HepG2 (cell line): ENCODE data around the gene OCLN. TPM values are rescaled to one million over a fixed set of nuclear protein-coding genes. Genes with fewer than 3 reads are reported as not detected.

ENCODE experiments used
- ESRRA ChIP-seq: sonication (generic); formaldehyde crosslinking; IDR thresholded peaks from 2 replicates; pipeline ENCODE4 v1.5.1; 2020; ENCODE audit warnings: mild to moderate bottlenecking, low read depth, missing genetic modification reagents
- IRX3 ChIP-seq: sonication (generic); formaldehyde crosslinking; IDR thresholded peaks from 2 replicates; pipeline ENCODE4 v1.8.1; 2023; ENCODE audit warnings: mild to moderate bottlenecking, low read depth, missing genetic modification reagents, borderline replicate concordance
- KLF16 ChIP-seq, 2 experiments: sonication (generic) in 1 of 2; formaldehyde crosslinking in 1 of 2; IDR thresholded peaks; 2 replicates each; pipeline versions ENCODE4 v1.6.1 to v1.8.0; 2016 to 2023; ENCODE audit warnings: missing genetic modification reagents in 2 of 2, missing compliant biosample characterization in 1 of 2
- NFKBIZ ChIP-seq: IDR thresholded peaks from 2 replicates; pipeline ENCODE4 v1.6.1; 2018; ENCODE audit warnings: missing genetic modification reagents, missing compliant biosample characterization
- RFX3 ChIP-seq: IDR thresholded peaks from 2 replicates; pipeline ENCODE4 v1.6.1; 2016; ENCODE audit warnings: missing biosample characterization, missing genetic modification reagents
- SNAI1 ChIP-seq: sonication (generic); formaldehyde crosslinking; IDR thresholded peaks from 2 replicates; pipeline ENCODE4 v1.5.0; 2020; ENCODE audit warnings: mild to moderate bottlenecking, missing genetic modification reagents, borderline replicate concordance
- TOPORS ChIP-seq: sonication (generic); formaldehyde crosslinking; IDR thresholded peaks from 2 replicates; pipeline ENCODE4 v1.8.0; 2023; ENCODE audit warnings: mild to moderate bottlenecking, missing genetic modification reagents
- ZMYM3 ChIP-seq: sonication (generic); formaldehyde crosslinking; IDR thresholded peaks from 2 replicates; pipeline ENCODE4 v1.5.1; 2020; ENCODE audit warnings: mild to moderate bottlenecking, missing genetic modification reagents
- ZNF30 ChIP-seq: sonication (generic); formaldehyde crosslinking; IDR thresholded peaks from 2 replicates; pipeline ENCODE4 v1.5.0; 2020; ENCODE audit warnings: mild to moderate bottlenecking, missing genetic modification reagents
- ZNF619 ChIP-seq: sonication (generic); formaldehyde crosslinking; IDR thresholded peaks from 2 replicates; pipeline ENCODE4 v1.4.0; 2020; ENCODE audit warnings: mild to moderate bottlenecking, missing genetic modification reagents
- ZSCAN21 ChIP-seq: sonication (generic); formaldehyde crosslinking; IDR thresholded peaks from 2 replicates; pipeline ENCODE4 v1.8.0; 2022; ENCODE audit warnings: mild to moderate bottlenecking, missing genetic modification reagents, moderate library complexity, borderline replicate concordance
- ZSCAN22 ChIP-seq: sonication (generic); formaldehyde crosslinking; IDR thresholded peaks from 2 replicates; pipeline ENCODE4 v1.4.0; 2020; ENCODE audit warnings: mild to moderate bottlenecking, missing genetic modification reagents
- ZSCAN29 ChIP-seq: sonication (generic); formaldehyde crosslinking; conservative IDR thresholded peaks from 2 replicates; pipeline ENCODE4 v1.4.0; 2020; ENCODE audit warnings: mild to moderate bottlenecking, missing genetic modification reagents
- polyA plus RNA-seq, 8 experiments: library from polyadenylated mRNA; depleted of rRNA in 3 of 8; stranded (reverse) in 7 of 8; unstranded in 1 of 8; fragments of >200 nt; fragmentation: Illumina TruSeq in 4 of 8; extraction: Trizol in 4 of 8; gene quantifications; 2 replicates each; pipeline versions ENCODE4 v1.2.1 to v1.2.3, GENCODE V29; 2011 to 2016; ENCODE audit warnings: low read depth in 4 of 8, missing spikeins in 1 of 8, mixed read lengths in 1 of 8; ENCODE audit not compliant: insufficient read depth in 1 of 8
- total RNA-seq, 5 experiments: library from RNA; depleted of rRNA; stranded (reverse); fragments of >200 nt; fragmentation: Illumina TruSeq; extraction: Trizol; gene quantifications; 2 replicates each; pipeline ENCODE4 v1.2.3, GENCODE V29; 2016; ENCODE audit warnings: low read depth in 1 of 5
- TF ChIP-seq, protein P1 (sequence below): sonication (generic); formaldehyde crosslinking; IDR thresholded peaks from 2 replicates; pipeline ENCODE4 v1.5.1; 2020; ENCODE audit warnings: mild to moderate bottlenecking, missing genetic modification reagents, borderline replicate concordance
- TF ChIP-seq, protein P2 (sequence below): sonication (generic); formaldehyde crosslinking; IDR thresholded peaks from 2 replicates; pipeline ENCODE4 v1.5.0; 2020; ENCODE audit warnings: mild to moderate bottlenecking, missing genetic modification reagents, moderate library complexity
- TF ChIP-seq, protein P3 (sequence below): IDR thresholded peaks from 2 replicates; pipeline ENCODE4 v1.6.1; 2012; ENCODE audit warnings: inconsistent platforms
- TF ChIP-seq, protein P4 (sequence below): sonication (generic); formaldehyde crosslinking; IDR thresholded peaks from 2 replicates; pipeline ENCODE4 v1.4.0; 2020; ENCODE audit warnings: missing genetic modification reagents, mild to moderate bottlenecking, borderline replicate concordance
- TF ChIP-seq, protein P5 (sequence below): sonication (generic); formaldehyde crosslinking; IDR thresholded peaks from 2 replicates; pipeline ENCODE4 v1.4.0; 2020; ENCODE audit warnings: missing genetic modification reagents, mild to moderate bottlenecking, borderline replicate concordance

OCLN gene
- total and polyA plus RNA-seq, 2 of the 13 experiments (the other 11 are each of a cell fraction or from before 2014, with no cell fraction given): 24.1 to 34.8 TPM

DNA sequence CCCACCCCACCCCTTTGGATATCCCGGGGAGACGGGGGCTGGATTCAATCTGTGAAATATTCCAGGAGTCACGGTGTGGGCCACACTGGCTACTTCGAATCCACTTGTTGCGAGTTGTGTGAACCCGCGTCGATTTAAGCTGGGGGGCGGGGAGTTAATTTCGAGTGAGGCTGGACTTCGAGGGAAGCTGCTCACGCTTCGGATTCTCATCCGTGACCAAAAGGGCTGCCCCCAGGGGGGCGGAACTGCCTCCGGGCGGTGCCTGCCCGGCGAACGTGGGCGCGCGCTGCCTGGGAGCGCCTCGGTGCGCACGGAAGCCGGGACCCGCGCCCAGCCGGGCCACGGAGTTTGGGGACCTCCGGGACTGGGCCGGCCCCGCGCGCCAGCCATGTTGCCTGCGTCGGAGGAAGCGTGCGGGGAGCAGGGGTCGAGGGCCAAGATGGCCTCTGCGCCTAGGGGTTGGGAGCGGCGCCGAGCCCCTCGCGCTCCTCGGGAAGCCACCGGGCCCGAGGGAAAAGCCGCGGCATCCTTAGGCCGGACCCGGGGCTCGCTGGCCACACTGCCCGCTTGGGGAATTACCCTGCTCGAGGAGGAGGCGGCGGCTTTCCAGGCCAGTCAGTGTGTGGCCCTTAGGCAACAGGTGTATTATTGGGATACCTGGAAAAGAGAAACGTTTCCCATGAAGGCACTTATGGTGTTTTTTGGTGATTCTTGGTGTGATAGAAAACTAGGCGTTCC lies 975 bp downstream of the OCLN start (continued):
- TF ChIP-seq, protein P1, sequence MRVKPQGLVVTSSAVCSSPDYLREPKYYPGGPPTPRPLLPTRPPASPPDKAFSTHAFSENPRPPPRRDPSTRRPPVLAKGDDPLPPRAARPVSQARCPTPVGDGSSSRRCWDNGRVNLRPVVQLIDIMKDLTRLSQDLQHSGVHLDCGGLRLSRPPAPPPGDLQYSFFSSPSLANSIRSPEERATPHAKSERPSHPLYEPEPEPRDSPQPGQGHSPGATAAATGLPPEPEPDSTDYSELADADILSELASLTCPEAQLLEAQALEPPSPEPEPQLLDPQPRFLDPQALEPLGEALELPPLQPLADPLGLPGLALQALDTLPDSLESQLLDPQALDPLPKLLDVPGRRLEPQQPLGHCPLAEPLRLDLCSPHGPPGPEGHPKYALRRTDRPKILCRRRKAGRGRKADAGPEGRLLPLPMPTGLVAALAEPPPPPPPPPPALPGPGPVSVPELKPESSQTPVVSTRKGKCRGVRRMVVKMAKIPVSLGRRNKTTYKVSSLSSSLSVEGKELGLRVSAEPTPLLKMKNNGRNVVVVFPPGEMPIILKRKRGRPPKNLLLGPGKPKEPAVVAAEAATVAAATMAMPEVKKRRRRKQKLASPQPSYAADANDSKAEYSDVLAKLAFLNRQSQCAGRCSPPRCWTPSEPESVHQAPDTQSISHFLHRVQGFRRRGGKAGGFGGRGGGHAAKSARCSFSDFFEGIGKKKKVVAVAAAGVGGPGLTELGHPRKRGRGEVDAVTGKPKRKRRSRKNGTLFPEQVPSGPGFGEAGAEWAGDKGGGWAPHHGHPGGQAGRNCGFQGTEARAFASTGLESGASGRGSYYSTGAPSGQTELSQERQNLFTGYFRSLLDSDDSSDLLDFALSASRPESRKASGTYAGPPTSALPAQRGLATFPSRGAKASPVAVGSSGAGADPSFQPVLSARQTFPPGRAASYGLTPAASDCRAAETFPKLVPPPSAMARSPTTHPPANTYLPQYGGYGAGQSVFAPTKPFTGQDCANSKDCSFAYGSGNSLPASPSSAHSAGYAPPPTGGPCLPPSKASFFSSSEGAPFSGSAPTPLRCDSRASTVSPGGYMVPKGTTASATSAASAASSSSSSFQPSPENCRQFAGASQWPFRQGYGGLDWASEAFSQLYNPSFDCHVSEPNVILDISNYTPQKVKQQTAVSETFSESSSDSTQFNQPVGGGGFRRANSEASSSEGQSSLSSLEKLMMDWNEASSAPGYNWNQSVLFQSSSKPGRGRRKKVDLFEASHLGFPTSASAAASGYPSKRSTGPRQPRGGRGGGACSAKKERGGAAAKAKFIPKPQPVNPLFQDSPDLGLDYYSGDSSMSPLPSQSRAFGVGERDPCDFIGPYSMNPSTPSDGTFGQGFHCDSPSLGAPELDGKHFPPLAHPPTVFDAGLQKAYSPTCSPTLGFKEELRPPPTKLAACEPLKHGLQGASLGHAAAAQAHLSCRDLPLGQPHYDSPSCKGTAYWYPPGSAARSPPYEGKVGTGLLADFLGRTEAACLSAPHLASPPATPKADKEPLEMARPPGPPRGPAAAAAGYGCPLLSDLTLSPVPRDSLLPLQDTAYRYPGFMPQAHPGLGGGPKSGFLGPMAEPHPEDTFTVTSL (CRISPR knock-in tag): no peak
- TF ChIP-seq IRX3 (peak; percentile 77), ESRRA (peak; percentile 49; the same call in 1 of the 2 replicates), ZSCAN21 (CRISPR knock-in tag) (peak; percentile 76), ZSCAN29 (no peak), RFX3 (CRISPR knock-in tag) (no peak), KLF16 (CRISPR knock-in tag; IDR thresholded peaks at IDR 0.05) (no peak), SNAI1 (no peak), ZMYM3 (CRISPR knock-in tag) (no peak), ZSCAN22 (no peak), ZNF30 (CRISPR knock-in tag) (no peak), TOPORS (CRISPR knock-in tag) (no peak), NFKBIZ (CRISPR knock-in tag) (no peak), ZNF619 (CRISPR knock-in tag) (no peak)
- TF ChIP-seq, protein P2, sequence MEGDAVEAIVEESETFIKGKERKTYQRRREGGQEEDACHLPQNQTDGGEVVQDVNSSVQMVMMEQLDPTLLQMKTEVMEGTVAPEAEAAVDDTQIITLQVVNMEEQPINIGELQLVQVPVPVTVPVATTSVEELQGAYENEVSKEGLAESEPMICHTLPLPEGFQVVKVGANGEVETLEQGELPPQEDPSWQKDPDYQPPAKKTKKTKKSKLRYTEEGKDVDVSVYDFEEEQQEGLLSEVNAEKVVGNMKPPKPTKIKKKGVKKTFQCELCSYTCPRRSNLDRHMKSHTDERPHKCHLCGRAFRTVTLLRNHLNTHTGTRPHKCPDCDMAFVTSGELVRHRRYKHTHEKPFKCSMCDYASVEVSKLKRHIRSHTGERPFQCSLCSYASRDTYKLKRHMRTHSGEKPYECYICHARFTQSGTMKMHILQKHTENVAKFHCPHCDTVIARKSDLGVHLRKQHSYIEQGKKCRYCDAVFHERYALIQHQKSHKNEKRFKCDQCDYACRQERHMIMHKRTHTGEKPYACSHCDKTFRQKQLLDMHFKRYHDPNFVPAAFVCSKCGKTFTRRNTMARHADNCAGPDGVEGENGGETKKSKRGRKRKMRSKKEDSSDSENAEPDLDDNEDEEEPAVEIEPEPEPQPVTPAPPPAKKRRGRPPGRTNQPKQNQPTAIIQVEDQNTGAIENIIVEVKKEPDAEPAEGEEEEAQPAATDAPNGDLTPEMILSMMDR (CRISPR knock-in tag): no peak
- TF ChIP-seq, protein P3, sequence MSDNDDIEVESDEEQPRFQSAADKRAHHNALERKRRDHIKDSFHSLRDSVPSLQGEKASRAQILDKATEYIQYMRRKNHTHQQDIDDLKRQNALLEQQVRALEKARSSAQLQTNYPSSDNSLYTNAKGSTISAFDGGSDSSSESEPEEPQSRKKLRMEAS: peak; percentile 81
- TF ChIP-seq, protein P4, sequence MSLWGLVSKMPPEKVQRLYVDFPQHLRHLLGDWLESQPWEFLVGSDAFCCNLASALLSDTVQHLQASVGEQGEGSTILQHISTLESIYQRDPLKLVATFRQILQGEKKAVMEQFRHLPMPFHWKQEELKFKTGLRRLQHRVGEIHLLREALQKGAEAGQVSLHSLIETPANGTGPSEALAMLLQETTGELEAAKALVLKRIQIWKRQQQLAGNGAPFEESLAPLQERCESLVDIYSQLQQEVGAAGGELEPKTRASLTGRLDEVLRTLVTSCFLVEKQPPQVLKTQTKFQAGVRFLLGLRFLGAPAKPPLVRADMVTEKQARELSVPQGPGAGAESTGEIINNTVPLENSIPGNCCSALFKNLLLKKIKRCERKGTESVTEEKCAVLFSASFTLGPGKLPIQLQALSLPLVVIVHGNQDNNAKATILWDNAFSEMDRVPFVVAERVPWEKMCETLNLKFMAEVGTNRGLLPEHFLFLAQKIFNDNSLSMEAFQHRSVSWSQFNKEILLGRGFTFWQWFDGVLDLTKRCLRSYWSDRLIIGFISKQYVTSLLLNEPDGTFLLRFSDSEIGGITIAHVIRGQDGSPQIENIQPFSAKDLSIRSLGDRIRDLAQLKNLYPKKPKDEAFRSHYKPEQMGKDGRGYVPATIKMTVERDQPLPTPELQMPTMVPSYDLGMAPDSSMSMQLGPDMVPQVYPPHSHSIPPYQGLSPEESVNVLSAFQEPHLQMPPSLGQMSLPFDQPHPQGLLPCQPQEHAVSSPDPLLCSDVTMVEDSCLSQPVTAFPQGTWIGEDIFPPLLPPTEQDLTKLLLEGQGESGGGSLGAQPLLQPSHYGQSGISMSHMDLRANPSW (CRISPR knock-in tag): no peak
- TF ChIP-seq, protein P5, sequence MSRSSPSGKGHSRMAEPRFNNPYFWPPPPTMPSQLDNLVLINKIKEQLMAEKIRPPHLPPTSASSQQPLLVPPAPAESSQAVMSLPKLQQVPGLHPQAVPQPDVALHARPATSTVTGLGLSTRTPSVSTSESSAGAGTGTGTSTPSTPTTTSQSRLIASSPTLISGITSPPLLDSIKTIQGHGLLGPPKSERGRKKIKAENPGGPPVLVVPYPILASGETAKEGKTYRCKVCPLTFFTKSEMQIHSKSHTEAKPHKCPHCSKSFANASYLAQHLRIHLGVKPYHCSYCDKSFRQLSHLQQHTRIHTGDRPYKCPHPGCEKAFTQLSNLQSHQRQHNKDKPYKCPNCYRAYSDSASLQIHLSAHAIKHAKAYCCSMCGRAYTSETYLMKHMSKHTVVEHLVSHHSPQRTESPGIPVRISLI (CRISPR knock-in tag): no peak; the same call in 1 of the 2 replicates
